ENCODE measurements around the gene KIAA0319L. TPM values are rescaled to one million over a fixed set of nuclear protein-coding genes. Genes with fewer than 3 reads are reported as not detected.

Gene KIAA0319L
- total RNA-seq, 1 experiment from 2014 or later: 60.0 TPM

DNA sequence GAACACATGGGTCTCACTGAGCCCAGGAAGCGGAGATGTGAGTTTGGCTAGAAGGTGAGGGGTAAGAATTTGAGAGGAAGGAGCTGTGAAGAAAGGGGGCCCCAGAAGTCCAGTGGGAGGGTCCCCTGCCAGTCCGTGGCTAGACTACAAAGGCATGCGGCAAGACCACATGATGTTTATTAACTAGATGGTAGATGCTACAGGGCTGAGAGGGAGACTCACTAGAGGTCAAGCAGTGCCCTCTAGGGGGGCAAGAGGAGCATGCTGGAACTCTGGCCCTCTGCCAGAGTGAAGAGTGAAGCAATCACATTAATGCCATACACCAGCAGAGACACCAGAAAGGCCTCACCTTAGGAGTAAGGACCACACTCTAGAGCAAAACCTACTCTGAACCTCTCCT lies 12.2 kb downstream of the KIAA0319L start:
- H3K36me3 ChIP-seq (ENCODE audit: control insufficient read depth, insufficient read depth, low read length): peaks cover 6% of the 10 kb centered on the region; the same call in 1 of the 2 replicates
- CTCF ChIA-PET: no interaction called here
- peak; percentile 69; the same call in 1 of the 2 replicates for ATAC-seq
- no peaks in the 10 kb centered on the region for H3K9me3 ChIP-seq (ENCODE audit: control insufficient read depth, insufficient read depth, low read depth, low read length)
- BruUV-seq (replicated peaks): no TSS peak
- in situ Hi-C loops (cut with HindIII; ENCODE audit: low pct_unique_long_range_greater_than_20kb, low sequenced_read_pairs): no loop called here
- POLR2A ChIA-PET: no interaction called here
- H3K27ac ChIP-seq (ENCODE audit: low read length): no peak overlapping the region
- intact Hi-C loops (cut with micrococcal nuclease; ENCODE audit: unreplicated experiment): no loop called here
- peaks cover 5% of the 10 kb centered on the region; the same call in 1 of the 2 replicates for H3K4me1 ChIP-seq (ENCODE audit: control insufficient read depth, insufficient read depth, low read length)
- no peak for DNase-seq (ENCODE audit: low read depth, low spot score)
- H3K4me3 ChIP-seq (ENCODE audit: low read depth in 2 of 2, low read length in 2 of 2): no peak overlapping the region
- TF ChIP-seq, protein P1, sequence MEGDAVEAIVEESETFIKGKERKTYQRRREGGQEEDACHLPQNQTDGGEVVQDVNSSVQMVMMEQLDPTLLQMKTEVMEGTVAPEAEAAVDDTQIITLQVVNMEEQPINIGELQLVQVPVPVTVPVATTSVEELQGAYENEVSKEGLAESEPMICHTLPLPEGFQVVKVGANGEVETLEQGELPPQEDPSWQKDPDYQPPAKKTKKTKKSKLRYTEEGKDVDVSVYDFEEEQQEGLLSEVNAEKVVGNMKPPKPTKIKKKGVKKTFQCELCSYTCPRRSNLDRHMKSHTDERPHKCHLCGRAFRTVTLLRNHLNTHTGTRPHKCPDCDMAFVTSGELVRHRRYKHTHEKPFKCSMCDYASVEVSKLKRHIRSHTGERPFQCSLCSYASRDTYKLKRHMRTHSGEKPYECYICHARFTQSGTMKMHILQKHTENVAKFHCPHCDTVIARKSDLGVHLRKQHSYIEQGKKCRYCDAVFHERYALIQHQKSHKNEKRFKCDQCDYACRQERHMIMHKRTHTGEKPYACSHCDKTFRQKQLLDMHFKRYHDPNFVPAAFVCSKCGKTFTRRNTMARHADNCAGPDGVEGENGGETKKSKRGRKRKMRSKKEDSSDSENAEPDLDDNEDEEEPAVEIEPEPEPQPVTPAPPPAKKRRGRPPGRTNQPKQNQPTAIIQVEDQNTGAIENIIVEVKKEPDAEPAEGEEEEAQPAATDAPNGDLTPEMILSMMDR (IDR thresholded peaks at IDR 0.05): peak; percentile 39
- TF ChIP-seq SIN3A (IDR thresholded peaks at IDR 0.05; ENCODE audit: borderline replicate concordance, insufficient read depth, low read depth, low read length): no peak
- no peak for TF ChIP-seq TCF7L2 (IDR thresholded peaks at IDR 0.05; ENCODE audit: low read depth, low read length)
- TF ChIP-seq, protein P2, sequence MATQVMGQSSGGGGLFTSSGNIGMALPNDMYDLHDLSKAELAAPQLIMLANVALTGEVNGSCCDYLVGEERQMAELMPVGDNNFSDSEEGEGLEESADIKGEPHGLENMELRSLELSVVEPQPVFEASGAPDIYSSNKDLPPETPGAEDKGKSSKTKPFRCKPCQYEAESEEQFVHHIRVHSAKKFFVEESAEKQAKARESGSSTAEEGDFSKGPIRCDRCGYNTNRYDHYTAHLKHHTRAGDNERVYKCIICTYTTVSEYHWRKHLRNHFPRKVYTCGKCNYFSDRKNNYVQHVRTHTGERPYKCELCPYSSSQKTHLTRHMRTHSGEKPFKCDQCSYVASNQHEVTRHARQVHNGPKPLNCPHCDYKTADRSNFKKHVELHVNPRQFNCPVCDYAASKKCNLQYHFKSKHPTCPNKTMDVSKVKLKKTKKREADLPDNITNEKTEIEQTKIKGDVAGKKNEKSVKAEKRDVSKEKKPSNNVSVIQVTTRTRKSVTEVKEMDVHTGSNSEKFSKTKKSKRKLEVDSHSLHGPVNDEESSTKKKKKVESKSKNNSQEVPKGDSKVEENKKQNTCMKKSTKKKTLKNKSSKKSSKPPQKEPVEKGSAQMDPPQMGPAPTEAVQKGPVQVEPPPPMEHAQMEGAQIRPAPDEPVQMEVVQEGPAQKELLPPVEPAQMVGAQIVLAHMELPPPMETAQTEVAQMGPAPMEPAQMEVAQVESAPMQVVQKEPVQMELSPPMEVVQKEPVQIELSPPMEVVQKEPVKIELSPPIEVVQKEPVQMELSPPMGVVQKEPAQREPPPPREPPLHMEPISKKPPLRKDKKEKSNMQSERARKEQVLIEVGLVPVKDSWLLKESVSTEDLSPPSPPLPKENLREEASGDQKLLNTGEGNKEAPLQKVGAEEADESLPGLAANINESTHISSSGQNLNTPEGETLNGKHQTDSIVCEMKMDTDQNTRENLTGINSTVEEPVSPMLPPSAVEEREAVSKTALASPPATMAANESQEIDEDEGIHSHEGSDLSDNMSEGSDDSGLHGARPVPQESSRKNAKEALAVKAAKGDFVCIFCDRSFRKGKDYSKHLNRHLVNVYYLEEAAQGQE (IDR thresholded peaks at IDR 0.05; ENCODE audit: insufficient read depth in 1 of 2, low read depth in 2 of 2, low read length in 1 of 2): no peak
- TF ChIP-seq POLR2AphosphoS5 (IDR thresholded peaks at IDR 0.05; ENCODE audit: low read depth, low read length): no peak
- no peaks in the 10 kb centered on the region for H3K27me3 ChIP-seq (ENCODE audit: control insufficient read depth, insufficient read depth, low read length)

DNA sequence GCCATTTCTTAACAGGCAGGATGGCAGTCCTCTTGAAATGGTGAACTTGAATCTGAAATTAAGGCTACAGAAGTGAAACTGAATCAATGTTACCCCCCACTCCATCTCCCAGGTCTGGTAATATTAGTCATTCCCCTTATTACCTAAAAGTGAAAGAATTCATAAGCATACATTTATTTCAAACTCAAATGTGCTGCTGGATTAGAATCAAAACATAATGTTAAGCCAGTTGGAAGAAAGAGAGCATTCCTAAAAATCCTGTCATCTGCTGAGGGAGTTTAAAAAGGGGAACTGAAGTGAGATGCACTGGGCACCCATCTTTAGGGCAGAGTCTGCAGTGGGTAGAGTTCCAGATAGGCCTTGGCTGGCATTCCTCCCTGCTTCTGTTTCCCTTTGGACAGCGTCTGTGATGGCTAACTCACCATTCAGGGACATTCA lies 17.4 kb downstream of the KIAA0319L start:
- H3K9me3 ChIP-seq (ENCODE audit: control insufficient read depth, insufficient read depth, low read depth, low read length): no peaks in the 10 kb centered on the region
- no peak overlapping the region for H3K4me3 ChIP-seq (ENCODE audit: low read depth in 2 of 2, low read length in 2 of 2)
- no peak for DNase-seq (ENCODE audit: low read depth, low spot score)
- CTCF ChIA-PET: no interaction called here
- ATAC-seq: no peak
- H3K27me3 ChIP-seq (ENCODE audit: control insufficient read depth, insufficient read depth, low read length): no peaks in the 10 kb centered on the region
- POLR2A ChIA-PET: no interaction called here
- H3K27ac ChIP-seq (ENCODE audit: low read length): no peak overlapping the region; the same call in 1 of the 2 replicates
- TF ChIP-seq, protein P1 (IDR thresholded peaks at IDR 0.05): no peak
- TF ChIP-seq SIN3A (IDR thresholded peaks at IDR 0.05; ENCODE audit: borderline replicate concordance, insufficient read depth, low read depth, low read length): no peak
- no peak for TF ChIP-seq TCF7L2 (IDR thresholded peaks at IDR 0.05; ENCODE audit: low read depth, low read length)
- TF ChIP-seq, protein P2 (IDR thresholded peaks at IDR 0.05; ENCODE audit: insufficient read depth in 1 of 2, low read depth in 2 of 2, low read length in 1 of 2): no peak
- no peak for TF ChIP-seq POLR2AphosphoS5 (IDR thresholded peaks at IDR 0.05; ENCODE audit: low read depth, low read length)
- peaks cover 13% of the 10 kb centered on the region; the same call in 1 of the 2 replicates for H3K4me1 ChIP-seq (ENCODE audit: control insufficient read depth, insufficient read depth, low read length)
- in situ Hi-C loops (cut with HindIII; ENCODE audit: low pct_unique_long_range_greater_than_20kb, low sequenced_read_pairs): no loop called here
- intact Hi-C loops (cut with micrococcal nuclease; ENCODE audit: unreplicated experiment): no loop called here
- peaks cover 3% of the 10 kb centered on the region; the same call in 1 of the 2 replicates for H3K36me3 ChIP-seq (ENCODE audit: control insufficient read depth, insufficient read depth, low read length)
- no TSS peak for BruUV-seq (replicated peaks)

All from Panc1 (cell line).